Lower lobe of right lung (tissue), 2 donors: ENCODE data around the gene GNB1L. TPM values are rescaled to one million over a fixed set of nuclear protein-coding genes. Genes with fewer than 3 reads are reported as not detected.

Source experiments
- ATAC-seq, 2 donors: fragments of 200-7000 bp; cut with Tn5 transposase; one replicate each; pipeline ENCODE4 v1.9.1; 2020 to 2022; ENCODE audit warnings: mild to moderate bottlenecking in 2 of 2, moderate library complexity in 2 of 2
- DNase-seq: peaks from one replicate; pipeline ENCODE4 v3.0.0-alpha.2; 2020
- H3K27ac ChIP-seq: fragments of 200-600 bp; one replicate; pipeline ENCODE4 v1.8.0; 2022
- H3K27me3 ChIP-seq: fragments of 200-600 bp; one replicate; pipeline ENCODE4 v1.8.0; 2022; ENCODE audit warnings: low read depth
- H3K36me3 ChIP-seq: fragments of 200-600 bp; one replicate; pipeline ENCODE4 v1.8.0; 2022; ENCODE audit warnings: mild to moderate bottlenecking
- H3K4me1 ChIP-seq: fragments of 200-600 bp; one replicate; pipeline ENCODE4 v1.8.0; 2022
- H3K4me3 ChIP-seq: fragments of 200-600 bp; one replicate; pipeline ENCODE4 v1.8.0; 2022; ENCODE audit warnings: mild to moderate bottlenecking
- H3K9me3 ChIP-seq: fragments of 200-600 bp; one replicate; pipeline ENCODE4 v1.8.0; 2022
- intact Hi-C: fragments of 100-400 bp; cut with DNase I; formaldehyde crosslinking; loops from one replicate; pipeline ENCODE4 v1.11.0; 2022
- total RNA-seq: library from RNA; stranded (reverse); fragmentation: NEBNext Ultra II Directional; extraction: Animal tissue kit (Norgen Biotek cat#: 25700); gene quantifications from one replicate; pipeline ENCODE4 v1.2.1, GENCODE V29; 2021
- TF ChIP-seq, protein P1 (sequence below): fragments of 200-600 bp; IDR thresholded peaks from one replicate; pipeline ENCODE4 v1.8.0; 2022; ENCODE audit warnings: antibody characterized with exemption, mild to moderate bottlenecking
- donor health status: DM: no; HTN: yes; CAD: no; lungs with severe emphysema.

GNB1L gene
- total RNA-seq, 1 donor from 2014 or later = 6.0 TPM

DNA sequence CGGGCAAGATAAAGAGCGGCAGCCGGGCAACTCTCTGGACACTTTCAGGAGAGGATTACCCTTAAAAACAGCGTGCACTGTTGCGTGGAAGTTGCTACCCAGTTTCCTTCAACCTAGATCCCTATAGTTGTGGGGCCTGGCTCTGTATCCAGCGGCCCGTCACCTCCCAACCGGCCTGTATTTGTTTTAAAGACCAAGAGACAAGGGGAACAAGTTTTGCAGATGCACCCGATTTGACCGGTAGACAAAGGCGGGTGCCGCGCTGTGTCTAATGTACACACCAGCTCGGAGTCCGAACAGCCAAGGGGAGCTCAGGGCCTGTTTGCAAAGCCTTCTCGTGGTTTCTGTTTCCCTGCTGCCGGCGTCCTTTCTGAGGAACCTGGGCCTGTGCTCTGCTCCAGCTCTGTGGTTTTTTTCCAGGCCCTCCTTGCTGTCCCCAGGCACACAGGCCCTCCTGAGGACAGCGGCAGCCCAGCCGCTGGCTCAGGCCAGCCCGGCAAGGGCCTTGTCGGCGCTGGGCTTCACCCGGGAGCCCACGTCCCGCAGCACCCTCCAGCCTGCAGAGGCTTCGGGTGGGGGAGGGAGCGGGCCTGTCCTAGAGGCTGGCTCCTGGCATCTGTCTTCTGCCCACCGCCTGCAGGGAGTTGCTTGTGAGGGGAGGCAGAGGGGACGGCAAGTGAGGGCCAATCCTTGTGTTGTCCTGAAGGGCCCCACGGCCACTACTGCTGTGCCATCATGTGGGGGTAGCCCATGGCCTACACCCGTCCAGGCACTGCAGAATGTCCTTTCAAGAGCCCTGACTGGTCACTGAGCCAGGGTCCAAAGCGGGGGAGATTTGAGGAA, 92.7 kb downstream of the GNB1L start:
- Histone ChIP-seq H3K36me3 (no peaks in the 10 kb centered on the region), H3K27me3 (peaks cover 91% of the 10 kb centered on the region), H3K4me1 (peaks cover 19% of the 10 kb centered on the region), H3K9me3 (no peaks in the 10 kb centered on the region), H3K27ac (no peak overlapping the region), H3K4me3 (peak overlapping the region; percentile 31)
- ATAC-seq = no peak
- no peak for DNase-seq
- TF ChIP-seq, protein P1, sequence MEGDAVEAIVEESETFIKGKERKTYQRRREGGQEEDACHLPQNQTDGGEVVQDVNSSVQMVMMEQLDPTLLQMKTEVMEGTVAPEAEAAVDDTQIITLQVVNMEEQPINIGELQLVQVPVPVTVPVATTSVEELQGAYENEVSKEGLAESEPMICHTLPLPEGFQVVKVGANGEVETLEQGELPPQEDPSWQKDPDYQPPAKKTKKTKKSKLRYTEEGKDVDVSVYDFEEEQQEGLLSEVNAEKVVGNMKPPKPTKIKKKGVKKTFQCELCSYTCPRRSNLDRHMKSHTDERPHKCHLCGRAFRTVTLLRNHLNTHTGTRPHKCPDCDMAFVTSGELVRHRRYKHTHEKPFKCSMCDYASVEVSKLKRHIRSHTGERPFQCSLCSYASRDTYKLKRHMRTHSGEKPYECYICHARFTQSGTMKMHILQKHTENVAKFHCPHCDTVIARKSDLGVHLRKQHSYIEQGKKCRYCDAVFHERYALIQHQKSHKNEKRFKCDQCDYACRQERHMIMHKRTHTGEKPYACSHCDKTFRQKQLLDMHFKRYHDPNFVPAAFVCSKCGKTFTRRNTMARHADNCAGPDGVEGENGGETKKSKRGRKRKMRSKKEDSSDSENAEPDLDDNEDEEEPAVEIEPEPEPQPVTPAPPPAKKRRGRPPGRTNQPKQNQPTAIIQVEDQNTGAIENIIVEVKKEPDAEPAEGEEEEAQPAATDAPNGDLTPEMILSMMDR = no peak
- intact Hi-C loops = no loop called here

DNA sequence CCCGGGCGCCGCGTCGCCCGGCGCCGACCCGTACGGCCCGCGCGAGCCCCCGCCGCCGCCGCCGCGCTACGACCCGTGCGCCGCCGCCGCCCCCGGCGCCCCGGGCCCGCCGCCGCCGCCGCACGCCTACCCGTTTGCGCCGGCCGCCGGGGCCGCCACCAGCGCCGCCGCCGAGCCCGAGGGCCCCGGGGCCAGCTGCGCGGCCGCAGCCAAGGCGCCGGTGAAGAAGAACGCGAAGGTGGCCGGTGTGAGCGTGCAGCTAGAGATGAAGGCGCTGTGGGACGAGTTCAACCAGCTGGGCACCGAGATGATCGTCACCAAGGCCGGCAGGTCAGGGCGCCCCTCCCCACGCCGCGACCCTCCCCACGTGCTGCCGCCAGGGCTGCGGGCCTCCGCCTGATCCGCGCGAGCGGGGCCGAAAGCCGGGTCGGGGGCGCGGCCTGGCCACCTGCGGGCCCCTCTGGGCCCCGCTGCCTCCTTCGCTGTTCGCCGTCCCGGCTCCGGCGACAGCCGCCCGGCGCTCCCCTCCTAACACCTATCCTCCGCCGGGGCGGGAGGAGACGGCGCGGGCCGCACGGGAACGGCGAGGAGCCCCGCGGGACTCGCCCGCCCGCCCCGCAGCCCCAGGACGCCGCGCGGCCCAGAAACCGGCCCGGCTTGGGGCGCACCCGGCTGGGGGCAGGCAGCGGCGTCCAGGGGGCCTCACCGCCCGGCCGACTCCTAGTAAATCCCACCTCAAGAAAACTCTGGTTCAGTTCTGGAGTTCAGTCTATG, 93.5 kb downstream of the GNB1L start:
- no peak for DNase-seq
- no peaks in the 10 kb centered on the region for H3K36me3 ChIP-seq
- peaks cover 25% of the 10 kb centered on the region for H3K4me1 ChIP-seq
- no peak overlapping the region for H3K27ac ChIP-seq
- peaks cover 91% of the 10 kb centered on the region for H3K27me3 ChIP-seq
- peak overlapping the region; percentile 31 for H3K4me3 ChIP-seq
- TF ChIP-seq, protein P1 = no peak
- ATAC-seq = no peak
- intact Hi-C loops = no loop called here
- no peaks in the 10 kb centered on the region for H3K9me3 ChIP-seq

DNA sequence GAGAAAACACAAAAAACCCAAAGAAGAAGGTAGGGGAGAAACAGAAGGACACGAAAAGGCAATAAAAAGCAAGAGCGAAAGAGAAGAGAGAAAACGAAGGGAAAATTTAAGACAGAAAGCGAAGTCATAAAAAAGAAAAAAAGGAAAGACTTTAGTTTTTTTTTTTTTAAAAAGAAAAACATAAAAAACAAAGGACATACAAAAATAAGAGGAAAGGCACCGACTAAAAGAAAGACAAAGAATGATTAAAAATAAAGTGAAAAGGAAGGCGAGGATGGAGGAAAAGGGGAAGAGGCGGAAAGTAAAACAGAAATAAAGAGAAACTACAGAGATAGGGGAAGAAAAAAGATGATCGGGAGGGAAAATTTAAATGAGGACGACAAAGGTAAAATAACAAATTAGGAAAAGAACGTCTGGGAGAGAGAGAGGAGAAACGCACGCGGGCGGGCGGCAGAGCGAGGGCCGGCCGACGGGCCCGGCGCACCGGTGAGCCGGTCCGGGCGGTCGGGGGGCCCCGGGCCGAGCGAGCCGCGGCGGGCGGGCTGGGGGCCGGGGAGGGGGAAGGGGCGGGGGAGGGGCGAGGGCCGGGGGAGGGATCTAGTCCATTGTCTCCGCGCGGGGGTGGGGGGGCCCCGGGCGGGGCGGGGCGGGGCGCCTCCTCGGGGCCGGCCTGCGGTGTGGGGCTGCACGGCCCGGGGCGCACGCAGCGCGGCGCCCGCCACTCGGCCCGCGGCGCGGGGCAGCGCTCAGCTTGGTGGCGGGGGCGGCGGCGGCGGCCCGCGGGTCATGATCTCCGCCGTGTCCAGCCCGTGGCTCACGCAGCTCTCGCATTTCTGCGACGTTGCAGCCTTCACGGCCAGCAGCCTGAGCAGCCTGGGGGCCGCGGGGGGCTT, 94.4 kb downstream of the GNB1L start, which contains the start of gene TBX1:
Gene TBX1, plus strand, starts transcription at position 721 of the 893 bp plus-strand sequence. Its CDS starts 66 bp downstream, at position 787.
- no peak within 1 kb of the TSS for H3K27ac ChIP-seq
- ATAC-seq = no peak
- DNase-seq = no peak
- TF ChIP-seq, protein P1 = no peak
- H3K4me1 ChIP-seq = peaks cover 33% of the 10 kb centered on the region
- H3K9me3 ChIP-seq = no peaks in the 10 kb centered on the region
- H3K27me3 ChIP-seq = peaks cover 92% of the 10 kb centered on the region
- intact Hi-C loops = no loop called here
- no peaks in the 10 kb centered on the region for H3K36me3 ChIP-seq
- peak within 1 kb of the TSS; percentile 31 for H3K4me3 ChIP-seq

DNA sequence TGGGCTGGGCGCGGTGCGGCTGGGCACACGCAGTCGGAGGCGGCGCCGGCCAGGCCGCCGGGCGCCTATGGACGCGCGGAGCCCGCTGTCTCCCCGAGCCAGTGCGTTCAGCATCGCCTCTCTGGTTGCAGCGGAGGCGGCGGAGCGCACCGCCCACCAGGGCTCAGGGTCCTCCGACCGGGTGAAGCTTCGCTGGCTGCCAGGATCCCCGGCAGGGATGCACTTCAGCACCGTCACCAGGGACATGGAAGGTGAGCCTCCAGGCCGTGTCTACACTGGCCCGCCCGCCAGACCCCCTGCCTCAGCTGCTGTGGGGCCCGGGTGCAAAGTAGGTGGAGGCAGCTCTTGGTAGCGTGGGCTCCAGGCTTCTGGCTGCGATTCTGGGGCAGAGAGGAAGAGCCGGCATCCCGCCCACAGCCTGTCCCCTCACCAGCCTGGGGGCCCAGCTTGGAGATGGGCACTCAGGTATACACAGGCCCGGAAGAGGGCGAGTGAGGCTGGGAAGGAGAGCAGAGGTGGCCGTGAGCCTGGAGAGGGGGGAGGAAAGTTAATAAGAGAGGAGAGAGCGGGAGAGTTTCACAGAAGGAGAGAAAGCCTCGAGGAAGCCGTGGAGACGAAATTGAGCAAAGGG, 95.1 kb downstream of the GNB1L start:
- Histone ChIP-seq H3K4me3 (peak overlapping the region; percentile 23), H3K36me3 (no peaks in the 10 kb centered on the region), H3K27ac (no peak overlapping the region), H3K4me1 (peaks cover 37% of the 10 kb centered on the region), H3K27me3 (peaks cover 92% of the 10 kb centered on the region), H3K9me3 (no peaks in the 10 kb centered on the region)
- DNase-seq (no peak), ATAC-seq (no peak)
- intact Hi-C loops = no loop called here
- TF ChIP-seq, protein P1 = no peak
